Measurements from ENCODE around the gene KCTD16.

KCTD16 gene

DNA sequence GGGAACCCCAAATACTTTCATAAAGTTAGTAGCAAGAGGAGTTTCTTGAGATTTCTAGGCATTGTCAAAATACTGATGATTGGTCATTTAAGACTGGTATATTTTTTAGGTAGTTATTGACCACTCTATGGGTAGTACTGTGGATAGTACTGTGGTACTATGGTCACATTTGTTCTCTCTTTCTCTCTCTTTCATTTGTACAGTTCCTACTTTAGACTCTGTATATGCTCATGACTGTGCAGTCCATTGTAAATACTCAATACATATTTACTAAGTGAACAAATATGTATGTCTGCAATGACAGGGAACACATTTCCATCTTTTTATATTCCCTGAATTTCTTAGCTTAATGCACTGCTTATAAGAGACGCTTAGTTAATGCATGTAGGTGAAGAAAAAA, 215.6 kb downstream of the KCTD16 start:
- Histone ChIP-seq H3K36me3 (ENCODE audit: control insufficient read depth, insufficient read depth, low read length) (no peaks in the 10 kb centered on the region), H3K27ac (ENCODE audit: low read length) (no peak overlapping the region), H3K9me3 (ENCODE audit: control insufficient read depth, insufficient read depth, low read length) (no peaks in the 10 kb centered on the region), H3K4me1 (ENCODE audit: control insufficient read depth, insufficient read depth, low read length) (no peaks in the 10 kb centered on the region), H3K27me3 (ENCODE audit: control insufficient read depth, insufficient read depth, low read length) (no peaks in the 10 kb centered on the region), H3K4me3 (ENCODE audit: low read length) (no peak overlapping the region)
- no peak for DNase-seq (ENCODE audit: low read depth, low spot score)
- no CpG with 5 or more reads among the region's 1 CpG for WGBS (ENCODE audit: insufficient coverage, insufficient read length)

DNA sequence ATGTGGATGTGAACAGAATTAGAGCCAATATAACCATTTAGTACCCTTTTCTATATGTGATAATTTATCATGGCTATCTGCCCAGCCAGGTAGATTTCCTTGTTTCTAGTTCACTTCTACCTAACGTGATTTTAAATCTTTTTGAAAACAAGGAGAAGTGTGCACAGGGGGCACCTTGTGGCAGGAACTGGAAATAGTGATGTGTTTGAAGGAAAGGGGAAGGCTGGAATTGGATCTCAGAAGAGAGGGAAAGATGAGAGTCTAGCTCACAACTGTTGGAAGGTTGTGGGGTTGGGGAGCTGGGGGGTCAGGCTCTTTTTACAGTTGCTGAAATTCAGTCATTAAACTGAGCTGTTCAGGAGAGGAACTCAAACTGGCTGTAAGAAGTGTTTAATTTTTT, 219.5 kb downstream of the KCTD16 start:
- no peak for DNase-seq (ENCODE audit: low read depth, low spot score)
- Histone ChIP-seq H3K27ac (ENCODE audit: low read length) (no peak overlapping the region), H3K36me3 (ENCODE audit: control insufficient read depth, insufficient read depth, low read length) (no peaks in the 10 kb centered on the region), H3K4me1 (ENCODE audit: control insufficient read depth, insufficient read depth, low read length) (no peaks in the 10 kb centered on the region), H3K4me3 (ENCODE audit: low read length) (no peak overlapping the region), H3K27me3 (ENCODE audit: control insufficient read depth, insufficient read depth, low read length) (no peaks in the 10 kb centered on the region), H3K9me3 (ENCODE audit: control insufficient read depth, insufficient read depth, low read length) (no peaks in the 10 kb centered on the region)
- no CpG with 5 or more reads among the region's 1 CpG for WGBS (ENCODE audit: insufficient coverage, insufficient read length)

DNA sequence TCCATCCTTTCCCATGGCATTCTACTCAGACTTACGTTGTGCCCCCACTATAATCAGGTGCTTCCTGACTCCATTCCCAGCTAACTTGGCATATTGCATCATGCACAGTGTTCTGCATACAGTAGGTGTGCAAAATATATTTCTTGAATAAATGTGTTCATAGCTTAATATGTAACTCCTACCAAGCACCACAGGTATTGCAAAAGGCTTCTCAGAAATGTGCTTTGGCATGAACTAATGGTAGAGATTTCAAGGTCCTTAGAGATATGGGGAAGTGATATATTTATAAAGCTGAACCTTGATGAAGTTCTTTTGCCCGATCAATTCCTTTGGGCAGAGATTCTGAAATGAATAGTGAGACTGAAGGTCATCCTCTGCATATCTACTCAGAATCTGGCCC, 220.4 kb downstream of the KCTD16 start:
- H3K27ac ChIP-seq (ENCODE audit: low read length) = no peak overlapping the region
- no peaks in the 10 kb centered on the region for H3K36me3 ChIP-seq (ENCODE audit: control insufficient read depth, insufficient read depth, low read length)
- DNase-seq (ENCODE audit: low read depth, low spot score) = no peak
- H3K9me3 ChIP-seq (ENCODE audit: control insufficient read depth, insufficient read depth, low read length) = no peaks in the 10 kb centered on the region
- H3K4me1 ChIP-seq (ENCODE audit: control insufficient read depth, insufficient read depth, low read length) = no peaks in the 10 kb centered on the region
- no peaks in the 10 kb centered on the region for H3K27me3 ChIP-seq (ENCODE audit: control insufficient read depth, insufficient read depth, low read length)
- no peak overlapping the region for H3K4me3 ChIP-seq (ENCODE audit: low read length)
- no CpG with 5 or more reads among the region's 2 CpGs for WGBS (ENCODE audit: insufficient coverage, insufficient read length)

DNA sequence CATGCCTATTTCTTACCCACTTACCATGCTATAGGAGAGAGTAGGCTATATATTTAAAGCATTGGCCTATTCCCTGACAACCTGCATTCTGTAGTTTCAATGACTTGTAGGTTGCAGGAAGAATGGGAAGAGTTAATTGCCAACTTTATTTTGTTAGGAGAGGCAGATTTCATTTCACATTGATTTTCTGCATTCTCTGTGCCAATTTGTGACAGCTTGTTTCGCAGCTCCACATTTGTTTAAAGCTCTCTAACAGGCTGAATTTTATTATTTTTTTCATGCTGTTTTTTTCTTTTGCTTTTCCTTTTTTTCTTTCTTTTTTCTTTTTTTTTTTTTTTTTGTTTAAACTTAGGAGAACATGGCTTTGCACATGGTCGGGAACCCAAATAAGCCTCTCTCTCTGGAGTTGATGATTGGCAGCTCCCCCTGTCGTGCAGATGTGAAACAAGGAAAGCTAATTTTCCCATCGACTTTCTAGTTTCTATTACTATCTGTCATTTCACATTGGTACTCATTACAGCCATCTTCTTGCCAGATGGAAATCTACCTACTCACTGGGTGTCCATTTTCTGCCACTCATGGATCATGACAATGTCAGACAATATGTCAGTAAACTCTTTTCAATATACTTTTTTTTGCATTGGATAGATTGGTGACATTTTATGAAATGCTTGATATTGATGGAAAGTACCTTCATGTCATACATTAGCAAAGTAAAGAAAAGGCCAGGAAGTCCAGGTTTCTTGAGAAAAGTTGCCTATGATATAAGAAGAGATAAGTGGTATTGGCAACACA, 223.2 kb downstream of the KCTD16 start:
- H3K27me3 ChIP-seq (ENCODE audit: control insufficient read depth, insufficient read depth, low read length) = no peaks in the 10 kb centered on the region
- no peaks in the 10 kb centered on the region for H3K36me3 ChIP-seq (ENCODE audit: control insufficient read depth, insufficient read depth, low read length)
- WGBS (ENCODE audit: insufficient coverage, insufficient read length) = no CpG with 5 or more reads among the region's 4 CpGs
- DNase-seq (ENCODE audit: low read depth, low spot score) = no peak
- no peak overlapping the region for H3K27ac ChIP-seq (ENCODE audit: low read length)
- H3K4me1 ChIP-seq (ENCODE audit: control insufficient read depth, insufficient read depth, low read length) = no peaks in the 10 kb centered on the region
- H3K9me3 ChIP-seq (ENCODE audit: control insufficient read depth, insufficient read depth, low read length) = no peaks in the 10 kb centered on the region
- H3K4me3 ChIP-seq (ENCODE audit: low read length) = no peak overlapping the region

DNA sequence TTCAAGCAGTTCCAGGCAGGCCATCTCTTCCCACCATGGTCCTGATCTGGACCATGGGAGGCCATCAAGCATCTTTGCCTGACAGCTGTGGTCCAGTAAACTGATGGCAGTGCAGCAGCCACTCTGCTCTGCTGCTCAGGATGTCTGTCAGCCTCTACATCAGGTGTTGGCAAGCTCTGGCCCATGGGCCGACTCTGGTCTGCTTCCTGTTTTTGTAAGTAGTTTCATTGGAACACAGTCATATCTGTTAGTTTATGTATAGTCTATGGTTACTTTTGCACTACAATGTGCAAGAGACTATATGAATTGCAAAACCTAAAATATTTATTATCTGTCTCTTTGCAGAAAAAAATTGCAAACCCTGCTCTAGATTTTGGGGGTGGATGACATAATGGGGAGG, 225.0 kb downstream of the KCTD16 start:
- DNase-seq (ENCODE audit: low read depth, low spot score) = no peak
- no peaks in the 10 kb centered on the region for H3K4me1 ChIP-seq (ENCODE audit: control insufficient read depth, insufficient read depth, low read length)
- H3K36me3 ChIP-seq (ENCODE audit: control insufficient read depth, insufficient read depth, low read length) = no peaks in the 10 kb centered on the region
- no peak overlapping the region for H3K4me3 ChIP-seq (ENCODE audit: low read length)
- H3K27ac ChIP-seq (ENCODE audit: low read length) = no peak overlapping the region
- H3K9me3 ChIP-seq (ENCODE audit: control insufficient read depth, insufficient read depth, low read length) = no peaks in the 10 kb centered on the region
- WGBS (ENCODE audit: insufficient coverage, insufficient read length) = no CpG with 5 or more reads among the region's 1 CpG
- no peaks in the 10 kb centered on the region for H3K27me3 ChIP-seq (ENCODE audit: control insufficient read depth, insufficient read depth, low read length)

DNA sequence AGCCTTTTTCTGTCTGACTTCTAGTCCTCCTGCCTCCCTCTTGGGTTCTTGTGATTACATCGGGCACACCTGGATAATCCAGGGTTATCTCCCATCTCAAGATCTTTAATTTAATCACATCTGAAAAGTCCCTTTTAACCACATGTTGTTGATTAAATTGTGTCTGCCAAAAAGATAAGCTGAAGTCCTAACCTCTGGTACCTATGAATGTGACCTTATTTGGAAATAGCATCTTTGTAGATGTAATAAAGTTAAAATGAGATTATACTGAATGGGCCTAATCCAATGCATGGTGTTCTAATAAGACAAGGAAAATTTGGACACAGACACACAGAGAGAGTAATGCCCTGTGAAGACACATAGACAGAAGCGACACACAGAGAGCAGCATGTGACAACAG, 232.4 kb downstream of the KCTD16 start:
- Histone ChIP-seq H3K9me3 (ENCODE audit: control insufficient read depth, insufficient read depth, low read length) (no peaks in the 10 kb centered on the region), H3K4me1 (ENCODE audit: control insufficient read depth, insufficient read depth, low read length) (no peaks in the 10 kb centered on the region), H3K36me3 (ENCODE audit: control insufficient read depth, insufficient read depth, low read length) (no peaks in the 10 kb centered on the region), H3K27me3 (ENCODE audit: control insufficient read depth, insufficient read depth, low read length) (no peaks in the 10 kb centered on the region), H3K4me3 (ENCODE audit: low read length) (no peak overlapping the region), H3K27ac (ENCODE audit: low read length) (no peak overlapping the region)
- no peak for DNase-seq (ENCODE audit: low read depth, low spot score)
- WGBS (ENCODE audit: insufficient coverage, insufficient read length) = no CpG with 5 or more reads among the region's 2 CpGs

DNA sequence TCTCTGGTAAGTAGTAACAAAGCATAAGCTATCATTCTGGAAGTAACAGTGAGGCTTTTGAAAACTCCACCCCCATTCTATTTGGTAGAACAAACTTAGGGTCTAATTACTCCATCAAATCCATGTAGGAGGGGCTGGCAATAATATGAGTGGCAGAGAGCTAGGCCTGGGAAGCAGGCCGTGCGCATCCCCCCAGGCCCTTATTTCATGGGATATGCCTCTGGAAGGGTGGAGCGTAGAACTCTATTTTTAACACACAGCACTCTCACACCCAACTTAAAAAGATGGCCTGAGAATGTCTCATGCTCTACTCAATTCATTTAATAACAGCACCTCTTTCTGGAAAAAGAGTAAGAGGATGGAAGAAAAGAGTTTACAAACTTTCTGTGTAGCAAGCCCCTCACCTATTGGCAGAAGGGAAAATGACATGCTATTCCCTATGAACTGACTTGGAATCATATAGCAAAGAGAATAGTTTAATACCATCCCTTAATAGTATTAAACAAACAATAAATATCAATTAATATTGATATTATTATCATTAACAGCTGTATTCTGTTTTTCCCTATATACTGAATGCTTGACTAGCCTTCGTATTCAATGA, 233.2 kb downstream of the KCTD16 start:
- Histone ChIP-seq H3K27me3 (ENCODE audit: control insufficient read depth, insufficient read depth, low read length) (no peaks in the 10 kb centered on the region), H3K9me3 (ENCODE audit: control insufficient read depth, insufficient read depth, low read length) (no peaks in the 10 kb centered on the region), H3K36me3 (ENCODE audit: control insufficient read depth, insufficient read depth, low read length) (no peaks in the 10 kb centered on the region), H3K4me1 (ENCODE audit: control insufficient read depth, insufficient read depth, low read length) (no peaks in the 10 kb centered on the region), H3K27ac (ENCODE audit: low read length) (no peak overlapping the region), H3K4me3 (ENCODE audit: low read length) (no peak overlapping the region)
- no CpG with 5 or more reads among the region's 4 CpGs for WGBS (ENCODE audit: insufficient coverage, insufficient read length)
- no peak for DNase-seq (ENCODE audit: low read depth, low spot score)

DNA sequence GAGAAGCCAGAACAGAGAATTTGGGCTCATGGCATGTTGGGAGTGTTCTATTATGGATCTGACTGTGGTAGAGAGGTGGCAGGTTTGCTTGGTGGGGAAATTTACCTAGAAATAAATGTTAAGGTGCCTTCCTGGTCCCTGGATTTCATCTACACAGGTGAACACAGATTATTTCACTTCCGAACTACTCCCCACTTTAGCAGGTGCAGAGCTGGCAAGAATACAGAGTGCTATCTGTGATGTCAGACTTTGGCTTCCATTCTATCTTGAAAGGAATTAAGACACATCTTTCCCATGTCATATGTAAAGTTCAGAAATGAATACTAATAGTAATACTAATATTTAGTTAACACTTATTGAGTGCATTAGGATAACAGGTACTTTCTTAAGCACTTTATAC, 234.0 kb downstream of the KCTD16 start:
- no peak for DNase-seq (ENCODE audit: low read depth, low spot score)
- H3K27me3 ChIP-seq (ENCODE audit: control insufficient read depth, insufficient read depth, low read length) = no peaks in the 10 kb centered on the region
- no peak overlapping the region for H3K4me3 ChIP-seq (ENCODE audit: low read length)
- no peaks in the 10 kb centered on the region for H3K9me3 ChIP-seq (ENCODE audit: control insufficient read depth, insufficient read depth, low read length)
- H3K36me3 ChIP-seq (ENCODE audit: control insufficient read depth, insufficient read depth, low read length) = no peaks in the 10 kb centered on the region
- no peak overlapping the region for H3K27ac ChIP-seq (ENCODE audit: low read length)
- no peaks in the 10 kb centered on the region for H3K4me1 ChIP-seq (ENCODE audit: control insufficient read depth, insufficient read depth, low read length)
- WGBS (ENCODE audit: insufficient coverage, insufficient read length) = no CpG with 5 or more reads among the region's 1 CpG

DNA sequence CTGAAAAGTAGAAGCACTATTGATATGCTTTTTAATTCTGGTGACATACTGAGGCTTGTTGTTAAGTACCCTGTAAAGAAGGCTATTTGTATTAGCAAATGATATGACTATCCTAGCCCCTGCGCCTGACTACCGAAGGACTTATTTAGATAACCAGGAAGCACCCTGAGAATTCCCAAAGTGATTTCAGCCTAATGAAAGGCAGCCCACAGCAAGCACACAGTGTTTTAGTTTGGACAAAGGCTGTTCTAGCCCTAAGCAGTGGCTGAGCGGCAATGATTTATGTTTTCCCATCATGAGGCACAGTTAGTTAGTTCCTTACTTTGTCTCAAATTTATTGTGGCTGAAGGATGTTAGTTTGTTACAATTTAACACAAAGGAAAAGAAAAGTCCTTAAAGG, 235.3 kb downstream of the KCTD16 start:
- no peak overlapping the region for H3K4me3 ChIP-seq (ENCODE audit: low read length)
- no peak overlapping the region for H3K27ac ChIP-seq (ENCODE audit: low read length)
- no peaks in the 10 kb centered on the region for H3K36me3 ChIP-seq (ENCODE audit: control insufficient read depth, insufficient read depth, low read length)
- no peaks in the 10 kb centered on the region for H3K9me3 ChIP-seq (ENCODE audit: control insufficient read depth, insufficient read depth, low read length)
- DNase-seq (ENCODE audit: low read depth, low spot score) = no peak
- no CpG with 5 or more reads among the region's 3 CpGs for WGBS (ENCODE audit: insufficient coverage, insufficient read length)
- no peaks in the 10 kb centered on the region for H3K27me3 ChIP-seq (ENCODE audit: control insufficient read depth, insufficient read depth, low read length)
- H3K4me1 ChIP-seq (ENCODE audit: control insufficient read depth, insufficient read depth, low read length) = no peaks in the 10 kb centered on the region

DNA sequence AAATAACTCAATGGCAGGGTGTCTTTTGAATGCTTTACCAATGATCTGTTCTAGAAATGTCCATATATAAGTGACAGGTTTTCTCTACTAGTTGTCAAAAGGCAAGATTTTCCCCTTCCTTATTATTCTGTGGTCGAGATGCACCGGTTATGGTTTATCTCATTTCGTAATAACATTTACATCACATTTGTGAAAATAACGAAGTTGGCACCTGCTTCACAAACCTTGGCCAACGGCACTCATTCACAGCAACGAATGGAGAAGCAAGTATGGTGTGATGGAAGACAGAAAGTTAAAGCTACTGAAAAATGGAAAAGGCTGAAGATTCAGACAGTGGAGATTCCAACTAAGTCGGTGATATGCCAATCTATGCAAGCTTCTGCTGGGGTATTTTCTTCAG, 235.8 kb downstream of the KCTD16 start:
- H3K4me1 ChIP-seq (ENCODE audit: control insufficient read depth, insufficient read depth, low read length) = no peaks in the 10 kb centered on the region

More for the DNA sequence above, 235.8 kb downstream of the KCTD16 start:
- no peaks in the 10 kb centered on the region for H3K27me3 ChIP-seq (ENCODE audit: control insufficient read depth, insufficient read depth, low read length)
- no peak overlapping the region for H3K27ac ChIP-seq (ENCODE audit: low read length)
- WGBS (ENCODE audit: insufficient coverage, insufficient read length) = no CpG with 5 or more reads among the region's 7 CpGs
- DNase-seq (ENCODE audit: low read depth, low spot score) = no peak
- H3K4me3 ChIP-seq (ENCODE audit: low read length) = no peak overlapping the region
- H3K36me3 ChIP-seq (ENCODE audit: control insufficient read depth, insufficient read depth, low read length) = no peaks in the 10 kb centered on the region
- H3K9me3 ChIP-seq (ENCODE audit: control insufficient read depth, insufficient read depth, low read length) = no peaks in the 10 kb centered on the region

Data from iPS DF 6.9 (cell line).